Panc1 (cell line): ENCODE results near the gene CDH23.

Experiments used
- CTCF ChIP-seq: fragments of 450-650 bp; IDR thresholded peaks from 2 replicates; pipeline ENCODE4 v1.5.1; 2017; ENCODE audit warnings: mild to moderate bottlenecking
- POLR2AphosphoS5 ChIP-seq: IDR thresholded peaks from 2 replicates; pipeline ENCODE4 v1.6.1; 2012; ENCODE audit warnings: mild to moderate bottlenecking, low read depth, low read length, moderate library complexity

- no peak for TF ChIP-seq CTCF
- TF ChIP-seq POLR2AphosphoS5 = no peak
These were observed 12.9 kb downstream of the CDH23 start for GRCh38 chr10:71409516-71410104.
